NOMO-1 treated with dmso at 0.1 percent for 144 hours (cell line): ENCODE measurements around the gene TXNDC11.

ENCODE experiments used
- DNase-seq: peaks from one replicate; lab custom pipeline; 2025; ENCODE audit not compliant: unreplicated experiment; lab: John Stamatoyannopoulos, UW

Gene TXNDC11

DNA sequence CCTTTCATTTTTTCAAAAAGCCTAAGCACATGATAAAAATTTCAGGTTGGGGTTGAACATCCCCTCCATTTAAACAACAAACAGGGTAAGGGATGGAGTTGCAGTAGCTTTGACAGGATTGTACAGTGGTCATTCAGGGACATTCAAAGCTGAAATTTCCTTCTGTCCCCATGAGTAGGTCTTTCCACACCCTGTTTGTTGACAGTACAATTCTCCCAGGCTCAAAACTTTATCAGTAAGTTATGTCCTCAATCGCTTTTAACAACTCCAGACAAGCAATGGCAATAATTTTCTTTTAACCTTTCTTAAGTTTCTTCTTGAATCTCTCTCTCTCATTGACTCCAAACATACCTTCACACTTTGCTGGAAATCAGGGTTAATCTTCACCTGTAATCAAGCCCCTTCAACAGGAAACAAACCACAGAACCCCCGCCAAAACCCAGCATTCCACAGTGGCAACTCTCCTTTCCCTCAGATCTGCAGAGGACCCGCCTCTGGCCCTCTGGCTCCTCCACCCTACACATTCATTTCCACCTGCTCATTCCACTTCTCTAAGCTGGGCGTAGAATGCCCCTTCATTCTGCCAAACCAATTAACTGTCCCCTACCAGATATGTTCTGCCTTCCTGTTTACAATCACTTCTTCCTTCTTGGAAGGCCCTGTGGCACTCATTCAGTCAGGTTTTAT, 20.7 kb downstream of the TXNDC11 start:
- no peak for DNase-seq

DNA sequence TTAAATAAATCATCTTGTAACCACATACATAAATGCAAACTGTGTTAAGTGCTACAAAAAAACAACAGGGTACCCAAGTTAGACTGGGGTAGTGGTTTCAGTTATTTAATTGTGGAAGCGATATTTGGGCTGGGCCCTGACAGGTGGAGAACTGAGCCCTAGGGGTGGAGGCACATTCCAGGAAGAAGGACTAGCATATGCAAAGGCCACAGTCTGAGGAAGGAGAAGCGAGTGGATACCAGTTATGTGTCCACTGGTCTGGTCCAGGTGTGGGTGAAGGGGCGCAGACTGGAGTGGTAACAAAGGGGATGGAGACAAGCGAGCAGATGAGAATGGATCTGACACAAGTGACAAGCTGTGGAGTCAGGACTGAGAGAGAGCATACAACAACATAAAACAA, 22.9 kb downstream of the TXNDC11 start:
- no peak for DNase-seq

DNA sequence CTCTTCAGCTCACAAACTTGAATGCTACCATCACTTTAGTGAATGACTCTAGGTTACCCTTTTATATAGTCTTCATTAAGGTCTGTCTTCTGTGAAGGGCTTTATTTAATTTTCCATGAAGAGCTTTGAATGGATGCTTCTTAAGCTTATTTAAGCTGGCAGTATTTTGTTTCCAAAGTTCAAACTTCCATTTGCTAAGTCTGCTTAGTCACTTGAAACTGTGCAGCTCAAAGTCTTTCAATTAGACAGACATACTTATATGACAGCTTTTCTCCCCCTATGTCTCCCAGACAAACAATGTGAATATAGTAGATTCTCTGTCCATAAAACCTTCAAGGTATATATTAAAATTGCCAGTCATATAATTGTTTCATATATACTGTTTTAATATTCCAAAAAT, 23.5 kb downstream of the TXNDC11 start:
- DNase-seq: no peak

DNA sequence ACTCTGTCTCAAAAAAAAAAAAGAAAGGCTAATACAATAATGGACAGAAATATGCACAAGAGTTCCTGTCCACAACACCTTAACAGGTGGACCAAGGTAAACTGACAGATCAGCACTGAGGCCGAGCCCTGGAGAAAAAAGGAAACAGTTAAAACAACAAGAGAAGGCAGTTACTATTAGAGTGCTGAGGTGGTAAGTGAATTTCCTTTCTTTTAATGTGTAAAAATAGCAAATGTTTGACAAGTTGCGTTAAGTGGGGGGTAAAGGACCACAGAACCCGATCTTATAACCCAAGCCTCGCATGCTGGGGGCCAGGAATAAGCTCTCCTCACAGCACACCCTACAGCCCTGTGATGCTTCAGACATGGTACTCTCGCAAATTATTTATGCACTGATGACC, 24.8 kb downstream of the TXNDC11 start:
- no peak for DNase-seq

DNA sequence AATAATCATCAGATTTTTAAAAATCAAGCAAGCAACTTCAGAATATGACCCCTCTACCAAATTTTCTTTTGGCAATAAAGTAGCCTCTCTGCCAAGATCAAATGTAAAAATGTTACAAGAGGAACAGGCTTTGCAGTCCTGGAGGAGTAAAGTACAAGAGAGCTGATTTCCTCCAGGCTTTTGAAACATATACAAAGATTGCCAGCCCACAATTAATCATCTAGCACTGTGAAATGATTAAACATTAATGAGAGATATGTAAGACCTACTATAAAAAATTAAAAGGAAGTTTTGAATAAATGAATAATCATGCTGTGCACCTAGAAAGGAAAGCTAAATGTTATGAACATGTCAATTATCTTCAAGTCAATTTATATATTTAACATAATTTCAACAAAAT, 26.3 kb downstream of the TXNDC11 start:
- no peak for DNase-seq

GRCh38 chr16:11715246-11715947, 27.3 kb downstream of the TXNDC11 start:
- no peak for DNase-seq

DNA sequence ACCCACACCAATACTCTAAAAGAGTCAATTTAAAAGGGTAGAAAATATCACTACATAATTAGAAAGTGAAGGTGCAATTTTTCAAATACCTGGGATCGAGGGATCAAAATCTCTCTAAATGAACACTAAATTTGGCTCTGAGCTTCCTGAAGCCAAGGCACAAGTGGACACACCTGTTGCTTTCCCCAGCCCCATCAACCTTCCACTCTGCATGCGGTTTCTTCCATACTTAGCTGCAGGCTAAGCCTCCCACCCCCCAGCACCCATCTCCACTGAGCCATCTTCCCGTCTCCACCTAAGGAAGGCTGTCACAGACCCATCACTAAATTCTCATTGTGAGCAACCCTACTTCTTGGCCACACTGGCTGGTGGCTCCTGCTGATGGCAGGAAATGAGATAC, 30.5 kb downstream of the TXNDC11 start:
- DNase-seq: no peak

- DNase-seq: no peak
Measured at GRCh38 chr16:11711662-11712061, 31.0 kb downstream of the TXNDC11 start.

GRCh38 chr16:11708421-11708820, 34.2 kb downstream of the TXNDC11 start:
- no peak for DNase-seq

DNA sequence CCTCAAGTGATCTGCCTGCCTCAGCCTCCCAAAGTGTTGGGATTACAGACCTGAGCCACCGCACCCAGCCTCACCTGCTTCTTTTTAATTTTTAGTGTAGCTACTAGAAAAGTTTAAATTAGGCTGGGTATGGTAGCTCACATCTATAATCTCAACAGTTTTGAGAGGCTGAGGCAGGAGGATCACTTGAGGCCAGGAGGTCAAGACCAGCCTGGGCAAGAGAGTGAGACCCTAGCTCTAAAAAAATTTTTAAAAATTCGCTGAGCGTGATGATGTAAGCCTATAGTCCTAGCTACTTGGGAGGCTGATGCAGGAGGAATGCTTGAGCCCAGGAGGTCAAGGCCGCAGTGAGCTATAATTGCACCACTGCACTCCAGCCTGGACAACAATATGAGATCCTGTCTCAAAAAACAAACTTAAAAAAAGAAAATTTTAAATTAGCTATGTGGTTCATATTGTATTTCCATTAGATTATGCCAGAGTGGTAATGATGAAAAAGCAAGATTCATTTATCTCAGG, 34.9 kb downstream of the TXNDC11 start:
- DNase-seq: no peak

GRCh38 chr16:11706180-11706742, 36.4 kb downstream of the TXNDC11 start:
- no peak for DNase-seq

GRCh38 chr16:11705311-11706025, 37.2 kb downstream of the TXNDC11 start:
- DNase-seq: no peak

DNA sequence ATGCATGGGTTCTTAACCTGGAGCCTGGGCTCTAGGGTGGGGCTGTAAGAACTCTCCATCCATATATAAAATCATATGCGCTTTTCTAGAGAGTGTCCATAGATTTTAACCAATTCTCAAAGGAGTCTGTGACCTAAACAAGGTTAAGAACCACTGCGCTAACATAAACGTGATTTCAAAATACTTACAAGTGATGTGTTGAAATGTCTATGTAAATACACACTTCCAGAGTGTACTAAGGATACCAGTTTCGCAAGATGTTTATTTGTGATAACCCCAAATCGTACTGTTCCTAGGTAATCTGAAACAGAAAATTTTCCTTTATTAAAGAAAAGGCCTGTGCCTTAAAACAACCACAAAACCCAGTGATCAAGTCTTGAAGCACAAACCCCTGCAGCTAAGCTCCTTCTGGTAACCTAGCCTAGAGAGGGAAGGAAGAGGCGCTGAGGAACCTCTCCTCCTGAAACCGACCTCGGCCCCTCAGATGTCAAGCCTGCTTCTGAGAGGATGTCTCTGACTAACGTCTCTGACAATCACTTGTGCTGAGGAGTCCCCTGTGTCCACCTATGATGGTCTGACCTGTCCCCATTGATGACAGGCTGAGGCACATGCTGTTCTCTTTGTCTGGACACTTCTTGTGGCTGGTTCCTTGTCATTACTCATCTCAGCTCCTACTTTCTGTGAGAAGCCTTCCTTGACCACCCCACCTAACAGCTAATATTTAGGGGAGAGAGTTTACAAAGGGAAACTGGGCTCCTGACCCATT, 42.2 kb downstream of the TXNDC11 start:
- DNase-seq: peak; percentile 30

DNA sequence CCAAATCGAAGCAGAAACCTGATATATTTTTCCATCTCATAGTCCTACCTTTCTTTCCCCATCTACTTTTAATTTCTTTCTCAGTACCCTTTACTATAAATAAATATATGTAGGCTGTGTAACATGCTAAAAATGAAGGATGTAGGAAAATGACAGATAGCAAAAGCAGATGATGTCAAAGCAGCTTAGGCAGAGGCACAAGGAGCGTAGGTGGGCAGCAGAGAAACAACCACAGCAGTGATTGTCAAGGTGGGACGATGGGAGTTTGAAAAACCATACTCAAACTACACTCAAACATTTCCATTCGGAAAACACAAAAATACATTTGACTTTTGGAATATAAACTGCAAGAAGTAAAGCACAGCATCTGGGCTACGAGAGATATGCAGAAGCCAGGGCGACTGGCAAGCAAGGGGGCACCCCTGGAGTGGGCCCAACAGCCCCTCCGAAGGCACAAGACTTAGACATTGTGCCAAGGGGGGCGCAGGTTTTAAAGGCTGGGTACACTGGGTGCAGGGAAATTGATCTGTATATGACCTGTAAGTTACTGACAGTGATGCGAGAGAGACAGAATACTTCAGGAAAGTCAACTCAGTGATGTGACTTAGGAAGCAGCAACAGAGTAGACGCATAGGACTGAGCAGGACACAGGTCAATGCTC, 43.3 kb downstream of the TXNDC11 start:
- DNase-seq: no peak

DNA sequence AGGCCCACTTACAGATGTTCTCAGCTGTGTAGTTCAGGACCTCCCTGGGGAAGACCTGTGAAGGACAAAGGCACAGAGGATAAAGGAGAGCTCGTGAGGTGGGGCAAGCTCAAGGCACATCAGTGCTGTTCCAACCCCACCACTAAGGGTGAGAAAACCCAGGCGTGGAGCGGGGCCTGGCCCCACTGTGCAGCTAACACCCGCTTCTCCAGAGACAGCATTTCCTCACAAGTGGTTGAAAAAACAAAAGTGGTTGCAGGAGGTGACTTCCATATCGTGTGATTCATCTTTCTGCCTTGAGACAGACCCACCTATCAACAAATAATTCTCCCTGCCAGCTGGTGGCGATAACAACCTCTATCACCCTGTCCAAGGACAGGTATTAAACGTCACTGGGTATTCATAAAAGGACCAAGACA, 44.4 kb downstream of the TXNDC11 start:
- DNase-seq: no peak

- DNase-seq: no peak
Measured at GRCh38 chr16:11697319-11697718, 45.3 kb downstream of the TXNDC11 start.

DNA sequence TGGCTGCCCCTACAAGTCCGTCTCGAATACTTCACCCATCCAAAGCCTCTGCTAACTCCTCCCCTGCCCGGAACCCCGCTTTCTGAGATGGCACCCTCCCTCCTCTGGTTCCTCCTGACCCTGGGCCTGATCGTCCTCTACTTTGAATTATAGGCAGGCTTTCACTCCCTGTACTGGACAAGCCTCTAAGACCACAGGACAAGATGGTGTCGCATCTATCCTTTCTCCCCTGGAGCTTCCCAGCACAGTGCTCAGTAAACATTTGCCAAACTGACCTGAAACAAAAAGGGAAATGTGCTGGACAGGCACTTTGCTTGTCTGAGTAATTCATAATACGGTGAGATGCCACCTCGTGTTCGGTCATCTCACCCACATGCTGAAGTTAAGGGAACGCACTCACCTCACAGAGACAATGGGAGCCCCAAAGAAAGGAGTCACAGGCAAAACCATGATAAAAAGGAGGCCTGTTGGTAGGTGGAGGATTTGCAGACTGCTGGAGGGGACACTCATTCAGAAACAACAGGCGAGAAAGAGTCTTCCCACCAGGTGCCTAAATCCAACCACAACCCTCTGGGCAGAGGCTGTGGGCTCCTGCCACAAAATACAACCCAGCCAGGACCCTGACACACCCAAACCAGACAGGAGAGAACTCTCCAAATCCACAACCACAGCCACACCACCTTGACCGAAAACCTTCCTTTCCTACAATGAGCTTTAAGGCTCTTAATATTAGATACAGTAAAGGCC, 46.2 kb downstream of the TXNDC11 start:
- no peak for DNase-seq

GRCh38 chr16:11692651-11693050, 50.0 kb downstream of the TXNDC11 start:
- no peak for DNase-seq

DNA sequence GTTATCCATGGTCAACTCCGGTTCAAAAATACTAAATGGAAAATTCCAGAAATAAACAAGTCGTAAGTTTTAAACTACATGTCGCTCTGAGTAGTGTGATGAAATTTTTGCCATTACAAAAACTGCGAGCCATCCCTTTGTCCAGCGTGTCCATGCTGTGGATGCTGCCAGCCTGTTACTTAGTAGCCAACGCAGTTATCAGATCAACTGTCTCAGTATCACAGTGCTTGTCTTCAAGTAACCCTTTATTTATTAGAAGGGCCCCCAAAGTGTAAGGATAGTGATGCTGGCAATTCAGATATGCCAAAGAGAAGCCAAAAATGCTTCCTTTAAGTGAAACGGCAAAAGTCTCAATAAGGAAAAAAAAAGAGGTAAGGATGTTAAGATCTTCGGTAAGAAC, 50.5 kb downstream of the TXNDC11 start:
- DNase-seq: no peak

DNA sequence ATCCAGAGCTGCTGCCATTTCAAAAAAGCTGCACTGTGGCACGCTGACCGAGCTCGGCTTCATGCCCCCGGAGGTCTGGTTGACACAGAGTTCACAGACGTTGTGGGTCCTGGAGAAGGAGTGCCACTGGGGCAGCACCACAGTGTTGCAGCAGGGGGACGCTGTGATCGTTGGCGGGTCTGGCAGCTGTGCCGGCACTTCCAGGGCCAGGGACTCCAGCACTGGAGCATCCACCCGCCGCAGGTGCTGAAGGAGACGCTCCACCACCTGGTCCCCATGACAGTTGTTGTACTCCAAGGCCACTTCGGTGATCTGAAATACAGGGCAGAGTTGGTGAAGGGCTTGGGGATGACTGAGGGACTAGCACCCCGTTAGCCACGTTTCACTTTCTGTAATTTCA, 50.9 kb downstream of the TXNDC11 start:
- no peak for DNase-seq
